ENCODE results near the gene ZIC1. TPM values are rescaled to one million over a fixed set of nuclear protein-coding genes. Genes with fewer than 3 reads are reported as not detected.

ZIC1 gene
- total RNA-seq, 1 donor = 0.18 TPM

- H3K4me3 ChIP-seq (ENCODE audit: low read depth, low read length) = no peak overlapping the region
- DNase-seq (ENCODE audit: low read depth) = no peak
- TF ChIP-seq, protein P1, sequence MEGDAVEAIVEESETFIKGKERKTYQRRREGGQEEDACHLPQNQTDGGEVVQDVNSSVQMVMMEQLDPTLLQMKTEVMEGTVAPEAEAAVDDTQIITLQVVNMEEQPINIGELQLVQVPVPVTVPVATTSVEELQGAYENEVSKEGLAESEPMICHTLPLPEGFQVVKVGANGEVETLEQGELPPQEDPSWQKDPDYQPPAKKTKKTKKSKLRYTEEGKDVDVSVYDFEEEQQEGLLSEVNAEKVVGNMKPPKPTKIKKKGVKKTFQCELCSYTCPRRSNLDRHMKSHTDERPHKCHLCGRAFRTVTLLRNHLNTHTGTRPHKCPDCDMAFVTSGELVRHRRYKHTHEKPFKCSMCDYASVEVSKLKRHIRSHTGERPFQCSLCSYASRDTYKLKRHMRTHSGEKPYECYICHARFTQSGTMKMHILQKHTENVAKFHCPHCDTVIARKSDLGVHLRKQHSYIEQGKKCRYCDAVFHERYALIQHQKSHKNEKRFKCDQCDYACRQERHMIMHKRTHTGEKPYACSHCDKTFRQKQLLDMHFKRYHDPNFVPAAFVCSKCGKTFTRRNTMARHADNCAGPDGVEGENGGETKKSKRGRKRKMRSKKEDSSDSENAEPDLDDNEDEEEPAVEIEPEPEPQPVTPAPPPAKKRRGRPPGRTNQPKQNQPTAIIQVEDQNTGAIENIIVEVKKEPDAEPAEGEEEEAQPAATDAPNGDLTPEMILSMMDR (IDR thresholded peaks at IDR 0.05; ENCODE audit: insufficient read depth, low read length) = no peak
These were observed 43.7 kb upstream of the ZIC1 start for GRCh38 chr3:147365196-147366115.

GRCh38 chr3:147367676-147368075 is 41.5 kb upstream of the ZIC1 start:
- TF ChIP-seq, protein P1 (IDR thresholded peaks at IDR 0.05; ENCODE audit: insufficient read depth, low read length) = no peak
- DNase-seq (ENCODE audit: low read depth) = no peak
- H3K4me3 ChIP-seq (ENCODE audit: low read depth, low read length) = no peak overlapping the region

- TF ChIP-seq, protein P1 (IDR thresholded peaks at IDR 0.05; ENCODE audit: insufficient read depth, low read length) = no peak
- no peak overlapping the region for H3K4me3 ChIP-seq (ENCODE audit: low read depth, low read length)
- DNase-seq (ENCODE audit: low read depth) = no peak
These were observed 41.0 kb upstream of the ZIC1 start for GRCh38 chr3:147368151-147368550.

DNA sequence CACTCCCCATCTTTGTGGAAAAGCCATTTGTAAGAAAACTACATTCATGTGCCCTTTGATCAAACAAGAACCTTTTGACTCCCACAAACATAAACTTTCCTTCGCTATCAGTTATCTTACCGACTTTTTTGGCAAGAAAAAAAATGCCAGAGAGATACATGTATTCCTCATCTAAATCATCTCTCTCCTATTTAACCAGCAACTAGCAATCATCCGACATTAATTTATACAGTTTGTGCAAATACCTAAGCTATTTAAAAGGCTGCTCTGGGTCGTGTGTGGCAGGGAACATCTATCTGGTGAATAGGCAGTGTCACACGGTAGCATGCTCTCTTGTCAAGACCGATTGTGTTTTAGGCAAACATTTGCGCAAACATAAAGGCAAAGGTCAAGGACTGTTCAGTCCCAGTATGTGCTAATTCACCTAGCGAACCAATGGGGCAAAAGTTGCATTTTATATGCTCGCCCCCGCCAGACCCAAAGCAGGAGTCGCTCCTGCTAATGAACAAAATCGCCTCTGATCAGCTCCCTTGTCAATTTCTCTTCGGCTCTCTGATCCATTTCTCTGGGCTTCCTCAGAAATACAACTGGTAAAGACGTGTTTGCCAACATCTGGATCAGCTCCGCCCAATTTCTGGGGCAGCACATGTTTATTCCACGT is 40.5 kb upstream of the ZIC1 start:
- TF ChIP-seq, protein P1 (IDR thresholded peaks at IDR 0.05; ENCODE audit: insufficient read depth, low read length) = no peak
- H3K4me3 ChIP-seq (ENCODE audit: low read depth, low read length) = no peak overlapping the region
- no peak for DNase-seq (ENCODE audit: low read depth)

- no peak for DNase-seq (ENCODE audit: low read depth)
- no peak overlapping the region for H3K4me3 ChIP-seq (ENCODE audit: low read depth, low read length)
- TF ChIP-seq, protein P1 (IDR thresholded peaks at IDR 0.05; ENCODE audit: insufficient read depth, low read length) = no peak
These were observed 39.9 kb upstream of the ZIC1 start for GRCh38 chr3:147369231-147369630.

DNA sequence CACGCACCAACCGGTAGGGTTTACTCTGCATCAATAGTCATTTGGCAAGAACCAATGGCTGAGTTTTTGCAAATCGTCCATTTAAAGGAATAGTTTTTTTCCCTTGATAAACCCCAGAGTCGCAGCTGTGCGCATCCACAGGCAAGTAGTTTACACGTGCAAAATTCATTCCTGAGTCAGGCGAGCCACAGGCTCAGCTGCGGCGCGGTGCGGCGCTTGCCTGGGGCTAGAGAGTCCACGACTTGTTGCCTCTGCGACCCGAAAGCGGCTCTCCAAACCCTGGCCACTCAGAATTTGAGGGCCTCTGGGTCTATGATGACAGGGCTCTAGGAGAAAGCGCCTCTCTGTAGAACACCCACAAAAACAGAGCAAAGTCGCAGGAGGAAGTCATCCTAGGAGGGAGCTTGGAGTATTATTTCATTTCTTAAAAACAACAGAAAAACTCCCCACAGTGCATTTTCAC is 39.5 kb upstream of the ZIC1 start:
- H3K4me3 ChIP-seq (ENCODE audit: low read depth, low read length) = no peak overlapping the region
- TF ChIP-seq, protein P1 (IDR thresholded peaks at IDR 0.05; ENCODE audit: insufficient read depth, low read length) = no peak
- no peak for DNase-seq (ENCODE audit: low read depth)
